ENCODE results near the gene R3HDM4.

DNA sequence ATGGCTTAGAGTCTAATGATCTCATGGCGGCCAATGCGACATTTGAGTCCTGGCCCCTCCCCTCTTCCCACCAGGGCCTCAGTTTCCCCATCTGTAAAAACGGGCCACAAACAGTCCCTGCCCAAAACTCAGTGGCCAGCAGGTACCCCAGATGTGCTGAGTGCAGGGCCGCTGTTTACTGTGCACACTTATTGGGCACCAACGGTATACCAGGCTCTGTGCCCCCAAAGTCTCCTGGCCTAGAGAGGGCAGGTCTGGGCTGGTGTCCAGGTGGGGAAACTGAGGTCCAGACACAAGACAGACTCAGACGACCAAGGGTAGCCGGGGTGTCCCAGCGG lies 47.6 kb upstream of the R3HDM4 start:
- TF ChIP-seq ATF1 (CRISPR knock-in tag; IDR thresholded peaks at IDR 0.05) (no peak), ATF1 (tag; IDR thresholded peaks at IDR 0.05) (no peak), MEIS2 (IDR thresholded peaks at IDR 0.05; ENCODE audit: partially characterized antibody) (no peak), MYNN (IDR thresholded peaks at IDR 0.05) (no peak), MYNN (CRISPR knock-in tag; IDR thresholded peaks at IDR 0.05) (no peak), ZNF41 (CRISPR knock-in tag; conservative IDR thresholded peaks at IDR 0.05) (no peak), ZNF717 (CRISPR knock-in tag; IDR thresholded peaks at IDR 0.05) (no peak), ETV6 (IDR thresholded peaks at IDR 0.05; ENCODE audit: borderline replicate concordance in 1 of 2, low read depth in 2 of 2, low read length in 1 of 2) (no peak), ETV6 (CRISPR knock-in tag; IDR thresholded peaks at IDR 0.05; ENCODE audit: borderline replicate concordance) (no peak), RAD21 (CRISPR knock-in tag; conservative IDR thresholded peaks at IDR 0.05 in 1 of 2, IDR thresholded peaks at IDR 0.05 in 1 of 2) (no peak), SP1 (CRISPR knock-in tag; IDR thresholded peaks at IDR 0.05) (no peak), POLR2AphosphoS5 (IDR thresholded peaks at IDR 0.05; ENCODE audit: control insufficient read depth, insufficient read depth, low read depth, low read length) (no peak)
- TF ChIP-seq, protein P1, sequence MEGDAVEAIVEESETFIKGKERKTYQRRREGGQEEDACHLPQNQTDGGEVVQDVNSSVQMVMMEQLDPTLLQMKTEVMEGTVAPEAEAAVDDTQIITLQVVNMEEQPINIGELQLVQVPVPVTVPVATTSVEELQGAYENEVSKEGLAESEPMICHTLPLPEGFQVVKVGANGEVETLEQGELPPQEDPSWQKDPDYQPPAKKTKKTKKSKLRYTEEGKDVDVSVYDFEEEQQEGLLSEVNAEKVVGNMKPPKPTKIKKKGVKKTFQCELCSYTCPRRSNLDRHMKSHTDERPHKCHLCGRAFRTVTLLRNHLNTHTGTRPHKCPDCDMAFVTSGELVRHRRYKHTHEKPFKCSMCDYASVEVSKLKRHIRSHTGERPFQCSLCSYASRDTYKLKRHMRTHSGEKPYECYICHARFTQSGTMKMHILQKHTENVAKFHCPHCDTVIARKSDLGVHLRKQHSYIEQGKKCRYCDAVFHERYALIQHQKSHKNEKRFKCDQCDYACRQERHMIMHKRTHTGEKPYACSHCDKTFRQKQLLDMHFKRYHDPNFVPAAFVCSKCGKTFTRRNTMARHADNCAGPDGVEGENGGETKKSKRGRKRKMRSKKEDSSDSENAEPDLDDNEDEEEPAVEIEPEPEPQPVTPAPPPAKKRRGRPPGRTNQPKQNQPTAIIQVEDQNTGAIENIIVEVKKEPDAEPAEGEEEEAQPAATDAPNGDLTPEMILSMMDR (IDR thresholded peaks at IDR 0.05 in 2 of 3, conservative IDR thresholded peaks at IDR 0.05 in 1 of 3; ENCODE audit: insufficient read depth in 2 of 3, low read depth in 1 of 3, low read length in 3 of 3) = no peak
- TF ChIP-seq, protein P2, sequence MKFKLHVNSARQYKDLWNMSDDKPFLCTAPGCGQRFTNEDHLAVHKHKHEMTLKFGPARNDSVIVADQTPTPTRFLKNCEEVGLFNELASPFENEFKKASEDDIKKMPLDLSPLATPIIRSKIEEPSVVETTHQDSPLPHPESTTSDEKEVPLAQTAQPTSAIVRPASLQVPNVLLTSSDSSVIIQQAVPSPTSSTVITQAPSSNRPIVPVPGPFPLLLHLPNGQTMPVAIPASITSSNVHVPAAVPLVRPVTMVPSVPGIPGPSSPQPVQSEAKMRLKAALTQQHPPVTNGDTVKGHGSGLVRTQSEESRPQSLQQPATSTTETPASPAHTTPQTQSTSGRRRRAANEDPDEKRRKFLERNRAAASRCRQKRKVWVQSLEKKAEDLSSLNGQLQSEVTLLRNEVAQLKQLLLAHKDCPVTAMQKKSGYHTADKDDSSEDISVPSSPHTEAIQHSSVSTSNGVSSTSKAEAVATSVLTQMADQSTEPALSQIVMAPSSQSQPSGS (CRISPR knock-in tag; IDR thresholded peaks at IDR 0.05) = no peak

Measured in K562 (cell line).